Testis (tissue), 2 donors: ENCODE results near the gene EMD.

Experiments used
- POLR2A ChIP-seq: fragments of 450-650 bp; IDR thresholded peaks from one replicate; pipeline ENCODE4 v1.6.1; 2017; ENCODE audit warnings: antibody characterized with exemption, mild to moderate bottlenecking, moderate library complexity
- TF ChIP-seq, protein P1 (sequence below), 3 experiments: fragments of 450-650 bp in 2 of 3; fragments of 200-600 bp in 1 of 3; sonication (generic) in 1 of 3; IDR thresholded peaks; one replicate each; pipeline ENCODE4 v1.5.1; 2016 to 2019; ENCODE audit warnings: antibody characterized with exemption in 3 of 3, mild to moderate bottlenecking in 2 of 3, moderate library complexity in 1 of 3

DNA sequence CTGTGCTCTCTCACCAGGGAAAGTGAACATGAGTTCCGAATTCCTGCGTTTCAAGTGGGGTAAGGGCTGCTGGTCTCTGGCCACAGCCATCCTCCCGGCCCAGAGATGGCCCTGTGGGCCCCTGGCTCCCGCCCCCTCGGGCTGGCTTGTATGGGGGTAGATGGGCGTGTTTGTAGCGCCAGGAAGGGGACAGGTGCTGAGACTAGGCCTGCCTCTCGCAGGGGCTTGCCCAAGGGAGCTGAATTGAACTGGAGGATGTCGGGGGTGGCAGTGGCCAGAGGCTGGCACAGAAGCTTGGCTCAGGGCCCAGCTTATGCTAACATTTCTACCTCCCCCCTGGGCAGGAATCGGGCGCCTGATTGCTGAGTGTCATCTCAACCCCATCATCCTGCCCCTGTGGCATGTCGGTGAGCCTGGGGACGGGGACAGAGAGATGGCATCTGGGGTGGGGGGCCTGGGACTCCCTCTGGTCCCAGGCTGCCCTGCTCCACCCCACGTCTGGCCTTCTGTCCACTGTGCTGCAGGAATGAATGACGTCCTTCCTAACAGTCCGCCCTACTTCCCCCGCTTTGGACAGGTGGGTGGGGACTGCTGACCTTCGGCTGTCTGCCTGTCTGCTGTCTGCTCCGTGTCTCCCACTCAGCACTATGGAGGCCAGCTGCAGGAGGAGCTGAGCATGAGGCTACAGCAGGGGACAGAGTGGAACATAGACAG, 40.8 kb downstream of the EMD start:
- TF ChIP-seq, protein P1, sequence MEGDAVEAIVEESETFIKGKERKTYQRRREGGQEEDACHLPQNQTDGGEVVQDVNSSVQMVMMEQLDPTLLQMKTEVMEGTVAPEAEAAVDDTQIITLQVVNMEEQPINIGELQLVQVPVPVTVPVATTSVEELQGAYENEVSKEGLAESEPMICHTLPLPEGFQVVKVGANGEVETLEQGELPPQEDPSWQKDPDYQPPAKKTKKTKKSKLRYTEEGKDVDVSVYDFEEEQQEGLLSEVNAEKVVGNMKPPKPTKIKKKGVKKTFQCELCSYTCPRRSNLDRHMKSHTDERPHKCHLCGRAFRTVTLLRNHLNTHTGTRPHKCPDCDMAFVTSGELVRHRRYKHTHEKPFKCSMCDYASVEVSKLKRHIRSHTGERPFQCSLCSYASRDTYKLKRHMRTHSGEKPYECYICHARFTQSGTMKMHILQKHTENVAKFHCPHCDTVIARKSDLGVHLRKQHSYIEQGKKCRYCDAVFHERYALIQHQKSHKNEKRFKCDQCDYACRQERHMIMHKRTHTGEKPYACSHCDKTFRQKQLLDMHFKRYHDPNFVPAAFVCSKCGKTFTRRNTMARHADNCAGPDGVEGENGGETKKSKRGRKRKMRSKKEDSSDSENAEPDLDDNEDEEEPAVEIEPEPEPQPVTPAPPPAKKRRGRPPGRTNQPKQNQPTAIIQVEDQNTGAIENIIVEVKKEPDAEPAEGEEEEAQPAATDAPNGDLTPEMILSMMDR (IDR thresholded peaks at IDR 0.05): no peak
- no peak for TF ChIP-seq POLR2A
